Brain microvascular endothelial cell (primary cell): ENCODE results near the gene PINLYP.

Experiments
- DNase-seq: peaks from one replicate; pipeline ENCODE4 v3.0.0-alpha.2; 2020
- H3K27ac ChIP-seq: fragments of 250-450 bp; sonication (Bioruptor Pico); 2 replicates; pipeline ENCODE4 v1.5.1; 2020; ENCODE audit warnings: mild to moderate bottlenecking, moderate library complexity
- H3K27me3 ChIP-seq: fragments of 250-450 bp; sonication (Bioruptor Pico); replicated peaks from 2 replicates; pipeline ENCODE4 v1.5.1; 2020; ENCODE audit warnings: mild to moderate bottlenecking
- H3K36me3 ChIP-seq: fragments of 250-450 bp; sonication (Bioruptor Pico); replicated peaks from 2 replicates; pipeline ENCODE4 v1.5.1; 2020; ENCODE audit warnings: mild to moderate bottlenecking
- H3K4me3 ChIP-seq: 2 replicates; pipeline ENCODE4 v1.5.1; 2011; ENCODE audit warnings: low read depth, mild to moderate bottlenecking, control low read depth, low read length, moderate library complexity
- CTCF ChIP-seq: IDR thresholded peaks from 2 replicates; pipeline ENCODE4 v1.5.1; 2011; ENCODE audit warnings: low read depth, mild to moderate bottlenecking, moderate library complexity, low read length, control low read depth, inconsistent platforms; ENCODE audit errors: missing control alignments
- in situ Hi-C: cut with HindIII; loops from 2 replicates; pipeline ENCODE4 v1.10.0; 2017; ENCODE audit warnings: low sequenced_read_pairs, low pct_ligation_motif_present

Gene PINLYP

GRCh38 chr19:43532571-43532961 is 43.0 kb upstream of the PINLYP start:
- H3K36me3 ChIP-seq, result no peaks in the 10 kb centered on the region
- DNase-seq, result no peak
- no peak overlapping the region for H3K27ac ChIP-seq
- H3K27me3 ChIP-seq, result no peaks in the 10 kb centered on the region
- TF ChIP-seq CTCF, result no peak
- peak overlapping the region; percentile 61 for H3K4me3 ChIP-seq
- in situ Hi-C loops, result no loop called here

DNA sequence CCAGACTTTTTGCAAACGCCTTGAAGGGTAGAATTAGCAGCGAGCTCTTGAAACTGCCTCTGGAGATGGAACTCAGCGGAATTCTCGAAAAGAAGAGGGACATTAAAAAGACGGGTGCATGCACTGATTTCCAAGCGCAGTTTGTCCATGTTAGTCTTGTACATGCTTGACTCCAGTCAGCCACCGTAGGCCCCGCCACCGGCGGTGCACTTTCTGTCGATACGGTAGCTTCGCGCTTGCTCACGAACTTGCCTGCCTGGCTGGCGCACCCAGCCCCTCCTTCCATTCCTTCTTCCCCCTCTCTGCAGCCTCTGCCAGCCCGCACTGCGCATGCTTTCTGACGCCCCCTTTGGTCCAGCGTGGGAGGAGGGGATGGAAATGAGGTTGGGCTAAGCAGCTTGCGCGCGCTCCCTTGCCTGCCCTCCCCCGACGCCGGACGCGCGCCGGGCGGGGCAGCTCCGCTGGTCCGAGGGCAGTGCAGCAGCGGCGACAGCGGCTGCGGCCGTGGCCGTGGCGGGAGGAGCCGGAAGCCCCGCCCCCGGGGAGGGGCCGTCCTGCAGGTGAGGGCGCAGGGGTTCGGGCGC is 42.5 kb upstream of the PINLYP start, which contains the start of gene ZNF575:
Gene ZNF575, plus strand, starts transcription at position 227 of the 584 bp plus-strand sequence. CDS start 1,235 bp downstream, outside the sequence.
- peak; percentile 92 for DNase-seq
- TF ChIP-seq CTCF, result no peak
- in situ Hi-C loops, result no loop called here
- no peaks in the 10 kb centered on the region for H3K27me3 ChIP-seq
- H3K36me3 ChIP-seq, result no peaks in the 10 kb centered on the region
- H3K27ac ChIP-seq, result peak within 1 kb of the TSS; percentile 25
- peak within 1 kb of the TSS; percentile 61 for H3K4me3 ChIP-seq

GRCh38 chr19:43533546-43534304 is 41.9 kb upstream of the PINLYP start:
- Histone ChIP-seq H3K4me3 (peak overlapping the region; percentile 61), H3K27ac (peak overlapping the region; percentile 25), H3K27me3 (no peaks in the 10 kb centered on the region), H3K36me3 (no peaks in the 10 kb centered on the region)
- TF ChIP-seq CTCF, result no peak
- in situ Hi-C loops, result no loop called here
- peak; percentile 100 for DNase-seq

GRCh38 chr19:43534305-43534815 is 41.2 kb upstream of the PINLYP start:
- in situ Hi-C loops, result no loop called here
- H3K36me3 ChIP-seq, result peaks cover 5% of the 10 kb centered on the region
- no peak for TF ChIP-seq CTCF
- no peaks in the 10 kb centered on the region for H3K27me3 ChIP-seq
- DNase-seq, result no peak
- H3K4me3 ChIP-seq, result peak overlapping the region; percentile 54
- no peak overlapping the region for H3K27ac ChIP-seq

DNA sequence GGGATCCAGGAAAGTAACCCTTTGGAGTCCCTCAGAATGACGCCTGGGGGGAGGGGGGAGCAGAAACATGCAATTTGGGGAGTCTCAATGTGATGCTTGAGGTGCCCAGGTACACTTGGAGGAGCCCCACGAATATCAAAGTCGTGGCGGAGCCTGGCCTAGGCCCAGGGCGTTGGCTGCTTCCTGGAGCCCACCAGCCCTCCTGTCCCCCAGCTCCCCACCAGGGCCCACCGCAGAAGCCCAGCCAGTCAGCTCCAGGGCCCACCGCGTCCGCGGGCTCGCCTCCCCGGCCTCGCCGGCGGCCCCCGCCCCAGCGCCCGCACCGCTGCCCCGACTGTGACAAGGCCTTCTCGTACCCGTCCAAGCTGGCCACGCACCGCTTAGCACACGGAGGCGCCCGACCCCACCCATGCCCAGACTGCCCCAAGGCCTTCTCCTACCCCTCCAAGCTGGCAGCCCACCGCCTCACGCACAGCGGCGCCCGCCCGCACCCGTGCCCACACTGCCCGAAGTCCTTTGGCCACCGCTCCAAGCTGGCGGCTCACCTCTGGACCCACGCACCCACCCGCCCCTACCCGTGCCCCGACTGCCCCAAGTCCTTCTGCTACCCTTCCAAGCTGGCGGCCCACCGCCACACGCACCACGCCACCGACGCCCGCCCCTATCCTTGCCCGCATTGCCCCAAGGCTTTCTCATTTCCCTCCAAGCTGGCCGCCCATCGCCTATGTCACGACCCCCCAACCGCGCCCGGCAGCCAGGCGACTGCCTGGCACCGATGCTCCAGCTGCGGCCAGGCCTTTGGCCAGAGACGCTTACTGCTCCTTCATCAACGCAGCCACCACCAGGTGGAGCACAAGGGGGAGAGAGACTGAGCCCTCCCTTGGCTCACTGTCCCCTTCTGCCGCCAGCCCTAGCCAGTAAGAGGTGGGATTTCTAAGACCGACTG is 40.5 kb upstream of the PINLYP start:
- in situ Hi-C loops, result no loop called here

More for the DNA sequence above, 40.5 kb upstream of the PINLYP start:
- Histone ChIP-seq H3K27ac (no peak overlapping the region), H3K36me3 (peaks cover 5% of the 10 kb centered on the region), H3K4me3 (no peak overlapping the region), H3K27me3 (no peaks in the 10 kb centered on the region)
- DNase-seq, result peak; percentile 56
- peak; percentile 86 for TF ChIP-seq CTCF
